Middle frontal gyrus (tissue), 1 donor: ENCODE data around the gene RFX7.
A peak's percentile ranks its signal among the peaks of the same experiment; 100 is the strongest.

ENCODE experiments used
- DNase-seq: peaks from one replicate; pipeline ENCODE4 v3.0.0-alpha.2; 2015; ENCODE audit warnings: low spot score; ENCODE audit errors: extremely low spot score

RFX7 gene

DNA sequence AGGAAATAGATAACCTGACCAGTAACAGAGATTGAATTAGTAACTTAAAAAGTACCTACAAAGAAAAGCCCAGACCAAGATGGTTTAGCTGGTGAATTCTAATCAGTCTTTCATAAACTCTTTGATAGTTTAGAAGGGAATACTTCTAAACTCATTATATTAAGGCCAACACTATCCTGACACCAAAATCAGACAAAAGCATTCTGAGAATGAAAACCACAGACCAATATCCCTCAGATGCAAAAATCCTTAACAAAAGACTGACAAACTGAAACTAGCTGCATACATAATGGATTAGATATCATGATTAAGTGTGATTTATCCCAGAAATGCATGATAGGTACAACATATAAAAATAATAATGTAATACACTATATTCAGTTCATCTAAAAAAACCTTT lies 115.6 kb downstream of the RFX7 start:
- DNase-seq = no peak

DNA sequence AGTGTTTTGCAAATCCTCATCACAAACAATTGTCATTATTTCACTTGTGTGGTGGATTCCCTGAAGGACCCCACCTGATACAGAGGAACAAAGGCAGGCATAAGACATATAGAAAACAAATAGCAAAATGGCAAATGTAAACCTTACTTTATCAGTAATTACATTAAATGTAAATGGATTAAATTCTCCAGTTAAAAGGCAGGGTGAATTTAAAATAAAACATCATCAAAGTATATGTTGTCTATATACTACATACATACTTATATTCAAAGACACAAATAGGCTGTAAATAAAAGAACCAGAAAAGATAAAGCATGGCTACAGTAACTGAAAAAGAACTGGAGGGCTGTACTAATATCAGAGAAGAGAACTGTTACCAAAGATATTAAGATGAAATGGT lies 117.3 kb downstream of the RFX7 start:
- DNase-seq = no peak

DNA sequence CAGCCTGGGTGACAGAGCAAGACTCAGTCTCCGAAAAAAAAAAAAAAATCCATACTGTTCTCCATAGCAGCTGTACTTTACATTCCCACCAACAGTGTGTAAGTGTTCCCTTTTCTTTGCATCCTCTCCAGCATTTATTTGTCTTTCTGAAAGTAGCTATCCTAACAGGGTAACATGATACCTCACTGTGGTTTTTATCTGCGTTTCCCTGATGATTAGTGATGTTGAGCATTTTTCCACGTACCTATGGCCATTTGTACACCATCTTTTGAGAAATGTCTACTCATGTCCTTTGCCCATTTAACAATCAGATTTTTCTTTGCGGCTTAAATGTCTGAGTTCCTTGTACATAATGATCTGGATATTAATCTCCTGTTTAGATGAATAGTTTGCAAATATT lies 119.3 kb downstream of the RFX7 start:
- DNase-seq = no peak

DNA sequence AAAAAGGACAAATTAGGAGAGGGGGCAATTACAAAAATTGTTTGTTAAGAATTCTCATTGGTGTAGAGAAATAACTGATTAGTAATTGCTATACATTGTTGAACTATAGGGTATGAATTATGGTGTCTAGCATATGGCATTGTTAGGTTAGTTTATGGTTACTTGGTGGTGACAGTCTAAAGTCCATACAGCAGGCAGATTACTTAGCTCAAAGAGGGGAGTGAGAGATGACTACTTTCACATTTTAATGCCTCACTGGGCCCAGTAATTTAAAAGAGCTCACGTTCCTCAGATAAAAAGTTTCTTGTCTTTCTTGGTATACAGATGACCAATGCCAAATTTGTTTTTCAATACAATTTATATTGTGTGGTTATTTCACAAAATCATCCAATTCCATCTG lies 137.8 kb downstream of the RFX7 start:
- no peak for DNase-seq

DNA sequence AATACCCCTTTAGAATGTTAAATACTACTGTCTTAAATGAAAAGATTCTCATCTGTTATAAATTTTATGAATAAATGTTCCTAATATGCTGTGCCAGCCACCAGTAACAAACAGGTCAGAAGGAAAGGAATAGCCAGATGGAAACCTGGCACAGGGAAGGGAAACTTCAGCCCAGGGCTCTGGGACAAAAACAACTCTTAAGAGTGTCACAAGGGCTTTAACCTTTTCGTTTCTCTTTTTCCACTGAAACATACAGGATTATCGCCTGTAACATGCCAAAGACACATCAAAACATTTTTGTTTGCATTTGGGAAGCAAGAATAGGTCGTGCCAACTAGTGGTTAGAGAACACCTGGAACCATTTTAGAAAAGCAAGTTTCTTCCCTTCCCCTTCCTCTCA lies 141.2 kb downstream of the RFX7 start:
- no peak for DNase-seq

DNA sequence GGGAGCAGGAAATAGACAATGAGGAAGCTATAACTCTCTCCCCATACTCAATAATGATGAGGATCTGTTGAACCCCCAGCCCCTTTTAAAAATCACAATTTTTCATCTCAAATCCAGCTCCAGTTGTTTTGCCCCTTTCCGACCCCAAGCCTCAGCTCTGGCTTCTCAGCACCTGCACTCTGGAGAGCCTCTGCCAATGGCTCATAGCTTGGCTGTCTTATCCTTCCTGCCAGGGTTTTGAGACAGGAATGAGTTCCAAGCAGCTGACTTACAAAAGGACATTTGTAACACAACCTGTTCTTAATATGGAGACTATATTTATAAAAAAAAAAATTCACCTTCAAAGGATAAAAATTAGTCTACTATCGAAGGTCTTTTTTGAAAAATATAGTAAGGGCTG lies 144.4 kb downstream of the RFX7 start:
- no peak for DNase-seq

DNA sequence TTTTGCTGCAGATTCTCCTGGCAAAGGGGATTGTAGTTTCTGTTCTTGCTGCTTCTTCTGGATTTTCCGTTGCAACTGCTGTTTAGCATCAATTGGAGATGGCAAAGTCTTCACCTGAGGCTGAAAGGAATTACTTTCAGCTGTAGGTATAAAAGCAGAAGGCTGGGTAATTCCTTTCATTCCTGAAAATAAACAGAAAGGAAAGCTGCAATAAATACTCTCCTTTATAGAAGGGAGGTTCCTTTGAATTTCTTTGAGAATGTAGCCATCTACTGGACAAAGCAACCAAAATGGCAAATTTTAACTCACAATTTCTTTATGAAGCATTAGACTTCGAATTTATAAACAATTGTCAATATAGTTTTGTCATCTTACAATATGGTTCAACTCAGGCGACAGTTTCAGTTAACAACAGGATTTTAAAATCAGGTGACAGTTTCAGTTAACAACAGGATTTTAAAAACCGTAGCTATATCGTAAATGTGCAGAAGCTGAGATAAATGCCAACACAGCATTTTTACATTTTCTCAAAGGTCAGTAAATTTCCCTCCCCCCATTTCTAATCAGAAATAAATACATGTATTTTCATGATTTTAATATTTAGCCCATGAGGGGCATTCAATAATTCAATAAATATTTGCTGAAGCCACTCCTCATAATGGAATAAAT lies 145.3 kb downstream of the RFX7 start:
- DNase-seq = no peak

DNA sequence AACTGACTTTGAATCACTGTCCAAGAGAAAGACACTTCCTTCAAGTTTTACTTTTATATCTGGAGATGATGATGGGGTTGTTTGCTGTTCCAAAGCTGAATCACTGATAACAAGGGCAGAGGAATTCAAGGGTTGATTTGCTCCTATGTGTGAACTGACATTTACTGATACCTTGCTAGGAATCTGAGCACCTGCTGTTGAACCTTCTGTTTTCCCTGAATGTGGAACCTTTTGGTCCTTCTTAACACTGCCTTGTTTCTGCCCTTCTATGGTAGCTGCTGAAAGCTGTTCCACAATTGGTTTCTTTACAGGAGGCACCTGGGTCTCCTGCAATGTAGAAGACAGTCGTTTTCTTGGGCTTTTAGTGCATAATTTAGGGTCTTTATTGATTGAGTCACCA lies 148.3 kb downstream of the RFX7 start:
- no peak for DNase-seq

DNA sequence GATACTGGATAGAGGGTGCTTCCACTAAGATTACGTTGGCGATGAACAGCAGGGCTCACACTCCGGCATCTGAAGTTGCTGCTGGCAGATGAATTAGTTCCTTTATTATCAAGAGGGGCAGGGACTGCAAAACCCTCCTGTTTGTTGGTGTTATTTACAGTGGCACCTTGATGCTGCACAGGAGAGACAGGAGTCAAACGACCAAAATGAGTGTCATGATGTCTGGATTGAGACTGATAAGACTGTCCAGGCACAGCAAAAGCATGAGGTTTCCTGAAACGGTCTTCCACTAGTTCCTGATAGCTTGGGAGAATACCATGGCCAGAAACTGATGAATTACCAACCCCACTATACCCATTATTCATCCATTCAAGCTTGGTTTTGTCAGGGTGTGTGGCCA lies 149.5 kb downstream of the RFX7 start:
- no peak for DNase-seq

DNA sequence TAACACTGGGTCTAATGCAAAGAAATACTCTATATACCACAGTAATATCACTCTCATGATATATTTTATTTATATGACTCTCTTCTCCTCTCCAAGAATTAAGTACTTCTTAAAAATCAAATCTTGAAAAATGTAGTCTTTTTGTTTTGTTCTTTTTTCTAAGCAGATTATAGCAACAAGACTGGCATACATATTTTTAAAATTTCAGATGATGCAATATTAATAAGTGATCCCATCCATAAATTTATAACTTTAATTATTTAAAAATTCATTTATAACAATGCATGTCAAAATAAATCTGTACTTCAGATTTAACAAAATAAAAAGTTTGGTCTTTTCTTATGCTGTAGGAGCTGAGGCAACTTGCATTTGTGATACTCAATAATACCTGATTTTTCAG lies 155.3 kb downstream of the RFX7 start:
- no peak for DNase-seq

DNA sequence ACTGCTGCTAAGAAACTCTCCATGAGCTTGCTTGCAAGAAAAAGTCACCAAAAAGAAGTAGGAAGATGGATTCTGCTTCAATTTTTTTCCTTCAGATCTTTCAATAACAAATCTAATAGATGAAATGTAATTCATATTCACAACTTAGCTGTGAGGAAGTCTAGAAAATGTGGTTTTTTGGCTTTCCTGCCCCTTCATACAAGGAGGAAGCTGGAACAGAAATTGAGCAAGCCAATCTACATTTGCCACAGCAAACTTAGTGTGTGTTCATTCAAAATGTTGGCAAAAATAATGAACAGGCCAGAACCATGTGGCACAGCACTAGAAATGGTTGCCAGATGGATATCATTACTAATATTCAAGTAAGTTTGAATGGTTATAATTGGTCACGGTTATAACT lies 157.1 kb downstream of the RFX7 start:
- DNase-seq = no peak

DNA sequence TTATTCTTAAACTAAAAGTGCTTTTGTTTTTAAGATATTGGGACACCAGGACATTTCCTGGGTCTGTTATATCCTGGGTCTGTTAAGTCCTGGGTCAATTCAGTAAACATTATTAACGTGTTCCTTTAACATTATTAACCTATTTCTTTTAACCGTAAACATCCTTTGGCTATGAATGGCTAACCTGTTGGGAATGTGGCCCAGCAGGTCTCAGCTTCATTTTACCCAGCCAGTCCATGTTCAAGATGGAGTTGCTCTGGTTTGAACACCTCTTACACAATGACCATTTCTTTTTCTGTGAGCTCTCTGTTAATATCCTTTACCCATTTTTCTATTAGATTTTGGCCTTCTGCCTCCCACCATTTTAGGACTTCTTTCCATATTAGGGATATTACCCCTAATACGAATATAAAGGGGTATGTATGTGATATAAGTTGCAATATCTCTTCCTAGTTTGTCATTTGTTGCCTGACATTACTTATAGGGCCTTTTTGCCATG lies 161.4 kb downstream of the RFX7 start:
- DNase-seq = no peak

DNA sequence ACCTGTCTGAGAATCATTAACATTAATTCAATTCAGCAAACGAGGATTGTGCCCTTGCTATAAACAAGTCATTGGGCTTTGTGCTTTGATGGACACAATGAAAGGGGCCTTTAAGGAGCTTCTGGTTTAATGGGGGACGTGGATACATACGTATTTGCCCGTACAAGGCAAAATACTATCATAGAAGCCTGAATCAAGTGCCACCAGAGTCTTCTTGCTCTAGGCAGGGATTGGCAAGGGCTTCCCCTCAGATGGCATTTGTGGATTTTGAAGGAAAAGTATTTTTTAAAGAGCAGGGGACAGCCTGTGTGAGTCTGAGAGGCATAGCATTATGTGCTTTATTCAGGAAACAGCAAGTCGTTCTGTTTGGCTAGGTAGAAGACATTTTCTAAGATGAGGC lies 166.6 kb downstream of the RFX7 start:
- no peak for DNase-seq

DNA sequence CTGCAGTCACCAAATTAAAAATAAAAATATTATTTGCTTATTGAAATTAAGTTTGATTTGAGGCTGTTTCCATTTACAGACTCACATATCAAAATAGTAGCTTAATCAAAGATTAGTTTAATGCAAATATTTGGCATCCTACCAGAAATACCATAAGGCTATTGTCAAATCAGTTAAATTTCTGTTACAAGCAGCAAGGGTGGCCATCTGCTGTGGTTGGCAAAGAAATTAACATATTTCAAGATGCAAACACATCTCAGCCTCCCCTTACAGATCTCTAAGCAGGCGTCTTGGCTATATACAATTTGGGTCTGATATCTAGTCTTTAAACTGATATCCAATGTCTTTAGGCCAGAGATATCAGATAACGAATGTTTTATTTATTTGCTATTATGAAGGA lies 167.0 kb downstream of the RFX7 start:
- no peak for DNase-seq

DNA sequence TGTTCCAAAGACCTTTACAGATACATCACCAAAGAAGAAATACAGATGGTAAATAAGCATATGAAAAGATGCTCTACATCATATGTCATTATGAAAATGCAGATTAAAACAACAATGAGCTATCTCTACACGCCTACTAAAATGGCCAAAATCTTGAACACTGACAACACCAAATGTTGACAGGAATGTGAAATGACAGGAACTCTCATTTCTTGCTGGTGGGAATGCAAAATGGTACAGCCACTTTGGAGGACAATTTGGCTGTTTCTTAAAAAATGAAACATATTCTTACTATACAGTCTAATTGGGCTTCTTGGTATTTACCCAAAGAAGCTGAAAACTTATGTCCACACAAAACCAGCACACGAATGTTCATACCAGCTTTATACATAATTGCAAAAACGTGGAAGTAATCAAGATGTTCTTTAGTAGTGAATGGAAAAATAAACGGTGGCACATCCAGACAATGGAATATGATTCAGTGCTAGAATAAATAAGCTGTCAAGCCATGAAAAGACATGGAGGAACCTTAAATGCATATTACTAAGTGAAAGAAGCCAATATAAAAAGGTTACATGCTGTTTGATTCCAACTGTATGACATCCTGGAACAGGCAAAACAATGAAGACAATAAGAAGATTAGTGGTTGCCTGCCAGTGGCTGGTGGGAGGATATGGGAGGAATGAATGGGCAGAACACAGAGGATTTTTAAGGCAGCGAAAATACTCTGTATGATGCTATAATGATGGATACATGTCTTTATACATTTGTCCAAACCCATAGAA lies 169.0 kb downstream of the RFX7 start:
- no peak for DNase-seq

DNA sequence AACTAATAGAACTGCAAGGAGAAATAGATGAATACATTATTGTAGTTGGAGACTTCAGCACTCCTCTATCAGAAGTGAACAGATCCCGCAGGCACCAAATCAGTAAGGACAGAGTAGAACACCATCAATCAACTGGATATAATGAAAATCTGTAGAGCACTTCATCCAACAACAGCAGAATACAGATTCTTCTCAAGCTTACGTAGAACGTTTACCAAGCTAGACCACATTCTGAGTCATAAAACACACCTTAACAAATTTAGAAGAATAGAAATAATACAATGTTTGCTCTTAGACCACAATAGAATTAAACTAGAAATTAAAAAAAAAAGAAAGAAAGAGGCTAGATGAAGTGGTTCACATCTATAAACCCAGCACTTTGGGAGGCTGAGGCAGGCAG lies 179.5 kb downstream of the RFX7 start:
- no peak for DNase-seq

DNA sequence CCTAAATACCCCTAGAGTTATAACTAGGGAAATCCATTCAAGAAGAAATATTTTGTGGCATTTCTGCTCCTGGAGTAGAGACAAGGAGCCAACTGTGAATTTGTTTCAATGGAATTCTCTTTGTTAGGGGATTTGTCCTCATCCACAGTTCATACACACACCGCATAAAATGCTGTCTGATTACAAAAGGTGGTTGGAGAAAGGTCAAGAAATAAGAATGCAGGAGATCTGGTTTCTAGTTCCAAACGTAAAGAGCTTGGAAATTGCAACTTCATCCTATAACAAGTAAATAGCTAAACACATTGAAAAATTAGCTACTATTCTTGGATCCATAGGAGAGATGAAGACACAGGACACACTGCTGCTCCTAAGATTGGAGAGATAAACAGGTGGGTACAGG lies 184.0 kb downstream of the RFX7 start:
- DNase-seq = no peak

DNA sequence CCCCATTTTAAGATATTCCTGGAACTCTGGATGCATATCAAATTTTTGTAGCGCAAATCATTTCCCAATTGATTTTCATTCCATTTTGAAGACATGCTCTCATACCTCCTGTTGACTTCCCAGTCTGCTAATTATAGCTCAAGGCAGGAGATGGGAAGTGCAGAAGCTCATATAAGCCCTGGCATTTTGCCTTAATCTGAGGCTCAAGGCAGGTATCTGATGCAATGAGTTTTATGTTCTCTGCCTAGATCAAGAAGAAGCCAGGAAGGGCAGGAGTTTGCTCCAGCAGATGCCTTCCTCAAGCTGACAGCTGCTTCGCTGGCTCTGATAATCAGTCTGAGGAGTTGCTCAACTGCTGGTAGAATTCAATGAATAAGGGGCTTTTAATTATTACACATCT lies 184.7 kb downstream of the RFX7 start:
- DNase-seq = no peak

DNA sequence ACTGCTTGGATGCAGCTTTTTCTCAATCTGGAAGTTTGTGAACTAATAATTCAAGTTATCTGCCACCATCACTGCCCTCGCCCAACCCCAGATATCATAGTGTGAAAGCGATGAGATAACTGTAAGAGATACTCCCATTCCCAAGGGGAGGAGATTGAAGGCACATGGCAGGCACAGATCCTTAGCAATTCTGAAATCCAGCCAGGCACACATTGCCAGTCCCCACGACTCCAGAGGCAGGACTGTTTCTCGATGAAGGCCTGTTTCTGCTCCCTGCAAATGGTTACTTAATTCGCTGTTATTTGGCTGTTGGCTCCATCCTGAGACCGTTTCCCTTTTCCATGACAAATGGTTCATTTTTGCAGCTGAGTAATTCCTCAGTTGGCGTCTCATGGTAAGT lies 187.1 kb downstream of the RFX7 start:
- no peak for DNase-seq

DNA sequence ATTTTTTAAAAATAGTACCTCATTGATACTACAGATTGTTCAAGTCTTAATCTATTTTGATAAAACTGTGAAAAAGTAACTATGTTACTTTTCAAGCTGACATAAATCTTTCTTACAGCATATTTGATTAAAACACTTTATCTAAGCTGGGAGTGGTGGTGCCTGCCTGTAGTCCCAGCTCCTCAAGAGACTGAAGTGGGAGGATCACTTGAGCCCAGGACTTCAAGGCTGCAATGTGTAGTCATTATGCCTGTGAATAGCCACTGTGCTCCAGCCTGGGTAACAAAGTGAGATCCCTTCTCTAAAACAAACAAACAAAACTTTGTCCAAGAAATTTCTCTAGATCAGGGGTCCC lies 190.7 kb downstream of the RFX7 start:
- no peak for DNase-seq

DNA sequence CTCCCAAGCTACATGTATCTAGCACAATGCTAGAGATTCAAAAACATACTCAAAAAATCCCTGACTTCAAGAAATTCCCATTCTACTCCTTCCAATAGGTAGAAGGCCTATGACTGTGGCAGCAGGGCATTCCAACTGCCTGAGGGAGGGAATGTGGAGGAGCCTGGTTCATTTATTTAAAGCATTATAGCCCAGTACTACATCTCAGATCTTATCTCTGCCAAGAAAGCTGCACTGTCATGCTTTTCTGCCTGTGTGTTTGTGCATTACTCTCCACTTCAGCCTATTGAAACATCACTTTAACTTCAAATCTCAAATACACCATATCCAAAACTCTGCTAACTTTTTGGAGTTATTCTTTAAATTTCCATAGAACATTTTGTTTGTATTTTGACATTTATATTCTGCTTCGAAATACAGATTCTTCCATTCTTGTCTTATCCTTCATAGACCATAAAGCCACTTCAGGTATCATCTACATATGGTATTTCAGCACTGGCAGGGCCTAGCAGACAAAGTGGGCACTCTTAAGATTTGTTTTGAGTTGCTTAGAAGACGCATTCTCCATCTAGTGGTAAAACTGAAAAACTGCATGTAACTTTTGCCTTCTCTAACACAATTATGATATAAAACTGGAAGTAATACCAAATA lies 191.2 kb downstream of the RFX7 start:
- DNase-seq = peak; percentile 12

DNA sequence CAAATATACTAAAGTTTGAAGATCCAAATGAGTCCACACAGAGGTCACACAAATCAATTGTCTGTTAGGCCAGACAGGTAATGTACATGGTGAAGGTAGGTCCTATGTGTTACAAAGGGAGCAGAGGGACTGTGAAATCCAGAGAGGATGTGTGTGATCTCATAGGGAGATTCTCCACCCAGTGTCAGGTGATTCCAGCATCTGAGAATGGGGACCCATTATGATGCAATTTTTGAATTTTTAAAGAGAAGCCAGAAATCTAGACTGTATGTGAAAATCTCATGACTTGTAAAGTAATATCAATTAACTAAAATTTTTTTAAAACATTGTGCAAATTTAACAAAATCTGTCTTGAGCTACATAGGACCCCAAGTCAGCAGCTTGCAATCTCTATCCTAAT lies 192.0 kb downstream of the RFX7 start:
- DNase-seq = no peak

DNA sequence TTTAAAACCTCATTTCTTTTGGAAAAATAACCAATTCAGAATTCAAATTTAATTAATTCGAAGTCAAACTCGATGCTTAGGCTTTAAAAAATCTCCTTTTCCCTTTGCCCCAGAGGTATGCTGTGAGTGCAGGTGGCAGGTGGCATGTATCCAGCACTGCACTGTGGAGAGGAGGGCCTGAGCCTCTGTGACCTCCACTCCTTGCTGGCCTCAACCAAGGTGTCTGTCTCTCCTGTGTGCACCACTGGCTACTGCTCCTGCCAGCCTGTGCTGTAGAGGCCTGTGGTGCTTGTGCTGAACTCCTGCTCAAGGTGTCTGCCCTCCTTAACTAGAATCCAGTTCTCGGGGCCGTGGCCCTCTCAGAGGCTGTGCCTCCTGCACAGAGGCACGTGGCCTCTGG lies 194.1 kb downstream of the RFX7 start:
- no peak for DNase-seq
